GM19397 (cell line): Measurements from ENCODE around the gene MUC6.

Source experiments
- ATAC-seq: cut with Tn5 transposase; IDR thresholded peaks from one replicate; pipeline ENCODE4 v1.9.1; 2021; ENCODE audit warnings: mild to moderate bottlenecking, moderate library complexity; ENCODE audit not compliant: unreplicated experiment

The MUC6 gene

DNA sequence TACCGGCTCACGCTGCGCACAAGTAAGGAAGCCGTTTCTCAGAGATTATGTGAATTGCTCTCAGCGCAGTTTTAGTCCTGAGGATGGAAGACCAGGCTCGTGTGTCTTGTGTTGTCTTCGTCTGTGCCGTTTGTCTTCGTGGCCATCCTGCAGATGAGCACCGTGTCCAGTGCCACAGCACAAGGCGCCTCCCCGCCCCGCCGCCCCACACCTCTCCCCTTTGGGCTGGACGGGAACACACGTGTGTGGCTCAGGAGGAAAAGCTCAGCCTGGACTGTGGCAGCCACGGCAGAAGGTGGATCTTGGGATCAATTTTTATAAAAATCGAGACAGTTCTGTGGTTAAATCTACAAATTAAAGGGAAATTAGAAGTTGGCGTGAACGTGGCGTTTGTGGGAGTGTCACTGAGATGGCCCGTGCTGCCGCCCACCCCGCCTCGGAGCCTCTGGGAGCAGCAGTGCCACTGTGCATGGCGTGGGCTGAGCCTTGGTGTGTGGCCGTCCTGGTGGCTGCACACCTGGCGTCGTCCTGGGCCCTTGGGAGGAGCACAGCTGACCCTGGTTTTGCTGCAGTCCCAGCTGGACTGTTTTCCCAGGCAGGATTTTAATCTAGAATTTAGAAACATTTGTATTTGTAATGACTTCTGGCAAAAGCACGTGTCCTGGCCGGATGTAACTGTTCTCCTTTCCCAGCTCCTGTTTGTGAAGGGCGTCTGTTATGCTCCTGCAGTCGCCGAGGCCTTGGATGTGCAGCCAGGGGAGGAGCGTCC, 25.8 kb downstream of the MUC6 start:
- ATAC-seq: no peak

DNA sequence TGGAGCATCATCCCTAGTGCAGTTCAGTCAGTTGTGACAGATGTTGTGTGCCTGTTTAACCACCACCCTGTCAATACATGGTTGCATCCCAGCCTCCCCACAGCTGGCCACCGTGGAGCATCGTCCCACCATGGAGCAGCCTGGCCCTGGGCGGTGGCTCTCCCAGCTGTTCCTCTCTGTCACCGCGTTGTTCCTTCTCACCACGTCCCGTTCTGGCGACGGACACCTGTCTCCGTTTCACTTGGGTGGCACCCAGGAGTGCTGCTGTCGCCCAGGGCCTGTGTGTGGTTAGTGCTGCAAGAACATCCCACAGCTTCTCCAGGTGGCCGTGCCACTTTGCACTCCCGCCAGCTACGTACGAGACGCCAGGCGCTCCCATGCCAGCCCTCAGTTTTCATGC, 26.5 kb downstream of the MUC6 start:
- ATAC-seq: no peak

DNA sequence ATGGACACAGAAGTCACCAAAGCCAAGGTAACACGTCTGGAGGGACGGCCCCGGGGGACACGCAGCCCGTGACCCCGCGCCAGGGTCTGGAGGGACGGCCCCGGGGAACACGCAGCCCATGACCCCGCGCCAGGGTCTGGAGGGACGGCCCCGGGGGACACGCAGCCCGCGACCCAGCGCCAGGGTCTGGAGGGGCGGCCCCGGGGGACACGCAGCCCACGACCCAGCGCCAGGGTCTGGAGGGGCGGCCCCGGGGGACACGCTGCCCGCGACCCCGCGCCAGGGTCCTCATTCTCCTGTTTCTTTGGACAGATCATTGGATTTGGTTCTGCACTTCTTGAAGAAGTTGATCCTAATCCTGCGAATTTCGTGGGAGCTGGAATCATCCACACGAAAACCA, 27.1 kb downstream of the MUC6 start:
- ATAC-seq: no peak

DNA sequence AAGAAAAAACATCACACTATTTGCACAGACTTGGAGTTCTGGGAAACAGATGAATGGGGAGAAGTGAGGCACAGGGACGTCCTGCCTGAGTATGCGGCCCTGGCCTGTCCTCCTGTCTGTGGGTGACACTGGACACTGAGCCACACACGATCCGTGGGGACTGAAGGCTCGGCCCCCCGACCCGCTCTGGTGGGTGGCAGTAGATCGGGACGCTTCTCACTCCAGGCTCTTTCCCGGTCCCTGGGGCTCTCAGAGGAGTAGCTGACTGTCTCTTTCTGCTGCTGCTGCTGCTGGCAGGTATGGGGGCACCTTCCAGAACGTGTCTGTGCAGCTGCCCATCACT, 27.7 kb downstream of the MUC6 start:
- ATAC-seq: no peak

DNA sequence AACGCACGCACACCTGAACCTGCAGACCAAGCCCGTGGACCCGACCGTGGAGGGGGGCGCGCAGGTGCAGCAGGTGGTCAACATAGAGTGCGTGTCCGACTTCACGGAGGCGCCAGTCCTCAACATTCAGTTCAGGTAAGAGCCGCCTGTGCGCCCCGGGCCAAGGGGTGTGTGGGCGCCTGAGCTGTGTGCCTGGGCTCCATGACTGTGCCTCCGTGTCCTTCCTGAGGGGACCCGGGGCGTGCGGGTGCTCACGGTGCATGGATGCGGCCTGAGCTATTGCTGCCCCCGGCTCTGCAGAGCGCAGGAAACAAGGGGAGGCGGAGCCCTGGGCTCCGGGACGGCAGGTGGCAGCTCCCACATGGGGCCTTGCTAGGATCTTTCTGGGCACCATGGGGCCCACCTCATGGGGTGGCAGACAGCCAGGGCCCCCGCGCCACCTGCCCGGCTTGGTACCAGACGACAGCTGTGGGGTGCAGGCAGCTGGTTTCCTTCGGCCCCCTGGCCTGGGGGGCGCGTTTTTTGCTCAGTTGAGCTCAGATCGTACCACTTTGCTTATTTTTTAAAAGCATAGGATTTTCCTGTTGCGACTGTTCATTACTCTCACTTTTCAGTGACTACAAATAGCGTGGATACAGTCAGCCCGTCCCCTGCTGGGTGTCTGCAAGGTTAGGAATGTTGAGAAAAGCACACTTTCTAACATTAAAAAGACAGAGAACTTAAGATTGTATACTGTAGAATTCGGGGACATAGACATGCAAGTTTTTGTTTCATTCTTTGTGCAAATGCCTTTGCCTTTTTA, 28.3 kb downstream of the MUC6 start:
- no peak for ATAC-seq

DNA sequence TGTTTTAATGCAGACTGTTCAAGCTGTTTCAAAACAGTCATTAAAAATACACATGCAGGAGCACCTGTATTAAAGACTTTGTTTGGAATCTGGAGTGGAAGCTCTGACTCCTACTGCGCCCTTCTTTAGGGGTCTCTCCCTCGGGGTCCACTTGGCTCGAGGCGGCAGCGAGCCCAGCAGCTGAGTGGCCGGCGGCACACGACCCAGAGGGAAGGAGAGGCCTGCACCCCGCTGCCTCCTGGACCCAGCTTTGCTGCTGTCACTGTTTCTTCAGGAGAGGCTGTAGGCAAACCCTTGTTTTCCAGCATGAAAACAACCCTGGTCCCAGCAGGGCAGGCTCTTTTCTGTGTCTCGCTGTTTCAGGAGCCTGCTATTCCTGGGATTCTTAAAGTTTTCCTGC, 29.2 kb downstream of the MUC6 start:
- ATAC-seq: no peak

DNA sequence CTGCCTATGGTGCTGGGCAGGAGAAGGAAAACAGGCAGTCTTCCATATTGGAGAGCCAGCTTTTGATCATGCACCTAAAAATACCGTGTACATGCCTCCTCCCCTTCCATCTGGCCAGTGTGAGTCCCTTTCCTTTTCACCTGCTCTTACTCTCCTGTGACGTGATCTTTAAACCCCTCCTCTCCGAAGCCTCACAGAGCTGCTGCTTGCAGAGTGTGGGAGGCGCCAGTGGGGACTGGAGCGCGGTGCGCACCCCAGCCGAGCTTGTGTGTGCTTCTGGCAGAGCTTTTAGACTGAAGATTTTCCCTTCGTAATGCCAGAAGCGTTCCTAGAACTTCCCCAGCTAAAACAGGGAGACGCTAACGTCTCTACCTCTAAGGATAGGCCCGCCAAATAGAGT, 29.8 kb downstream of the MUC6 start:
- ATAC-seq: no peak

DNA sequence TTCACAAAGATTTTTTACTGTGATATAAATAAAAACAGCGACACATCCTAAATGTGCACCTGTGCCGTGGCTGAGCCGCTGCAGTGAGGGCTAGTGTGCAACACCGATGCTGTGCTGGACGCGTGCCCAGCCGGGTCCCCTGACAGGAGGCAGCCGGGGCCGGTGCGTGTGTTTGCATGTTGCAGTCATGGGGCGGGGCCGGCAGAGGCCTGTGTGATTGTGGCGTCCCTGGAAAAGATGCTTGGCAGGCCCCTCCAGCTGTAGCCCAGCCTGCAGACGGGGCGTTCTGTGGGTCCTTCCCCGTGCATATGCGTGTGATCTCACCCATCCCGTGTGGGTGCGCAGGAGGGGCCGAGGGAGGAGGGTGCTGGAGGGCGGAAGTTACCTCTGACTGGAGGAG, 30.6 kb downstream of the MUC6 start:
- no peak for ATAC-seq

DNA sequence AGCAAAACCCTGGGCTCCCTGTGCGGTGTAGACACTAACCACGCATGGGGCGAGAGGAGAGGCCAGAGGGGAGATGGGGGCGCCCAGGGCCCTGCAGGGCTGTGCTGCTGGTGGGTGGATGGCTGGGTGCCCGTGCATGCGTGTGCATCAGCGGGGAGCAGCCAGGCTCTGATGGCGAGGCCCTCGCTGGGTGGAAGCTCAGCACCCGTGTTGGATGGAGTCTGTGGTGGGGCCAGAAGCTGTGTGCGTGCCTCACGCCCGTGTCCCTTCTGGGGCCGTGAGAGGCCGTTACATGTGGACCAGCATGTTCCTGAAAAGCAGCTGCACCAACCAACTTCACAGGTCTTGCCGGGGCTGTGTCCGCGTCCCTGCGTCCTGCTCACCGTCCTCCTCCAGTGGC, 33.4 kb downstream of the MUC6 start:
- ATAC-seq: no peak

DNA sequence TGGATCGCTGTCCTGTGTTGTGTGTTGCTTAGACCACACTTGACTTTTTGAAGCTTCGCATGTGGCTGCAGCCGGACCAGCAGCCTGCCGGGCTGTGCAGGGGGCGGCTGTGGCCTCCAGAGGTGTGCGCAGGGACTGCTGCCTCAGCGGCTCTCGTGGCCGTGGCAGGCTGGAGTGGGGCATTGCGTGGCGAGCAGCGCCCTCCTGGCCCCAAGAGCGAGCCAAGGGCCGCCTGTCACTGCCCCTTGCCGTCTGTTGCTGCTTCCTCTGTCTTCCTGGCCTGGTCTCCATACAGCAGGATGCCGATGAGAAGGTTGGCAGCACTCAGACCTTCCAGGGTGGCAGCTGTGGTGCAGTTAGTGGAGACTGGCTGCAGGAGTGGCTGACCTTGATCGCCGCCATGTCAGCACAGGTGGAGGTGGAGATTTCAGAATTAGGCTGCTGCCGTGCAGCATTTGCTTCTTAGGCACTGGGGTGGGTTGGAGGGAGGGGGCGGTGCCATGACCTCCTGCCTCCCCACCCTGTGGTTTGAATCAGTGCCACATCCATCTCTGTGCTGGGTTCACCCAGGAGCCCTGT, 34.0 kb downstream of the MUC6 start:
- ATAC-seq: no peak

DNA sequence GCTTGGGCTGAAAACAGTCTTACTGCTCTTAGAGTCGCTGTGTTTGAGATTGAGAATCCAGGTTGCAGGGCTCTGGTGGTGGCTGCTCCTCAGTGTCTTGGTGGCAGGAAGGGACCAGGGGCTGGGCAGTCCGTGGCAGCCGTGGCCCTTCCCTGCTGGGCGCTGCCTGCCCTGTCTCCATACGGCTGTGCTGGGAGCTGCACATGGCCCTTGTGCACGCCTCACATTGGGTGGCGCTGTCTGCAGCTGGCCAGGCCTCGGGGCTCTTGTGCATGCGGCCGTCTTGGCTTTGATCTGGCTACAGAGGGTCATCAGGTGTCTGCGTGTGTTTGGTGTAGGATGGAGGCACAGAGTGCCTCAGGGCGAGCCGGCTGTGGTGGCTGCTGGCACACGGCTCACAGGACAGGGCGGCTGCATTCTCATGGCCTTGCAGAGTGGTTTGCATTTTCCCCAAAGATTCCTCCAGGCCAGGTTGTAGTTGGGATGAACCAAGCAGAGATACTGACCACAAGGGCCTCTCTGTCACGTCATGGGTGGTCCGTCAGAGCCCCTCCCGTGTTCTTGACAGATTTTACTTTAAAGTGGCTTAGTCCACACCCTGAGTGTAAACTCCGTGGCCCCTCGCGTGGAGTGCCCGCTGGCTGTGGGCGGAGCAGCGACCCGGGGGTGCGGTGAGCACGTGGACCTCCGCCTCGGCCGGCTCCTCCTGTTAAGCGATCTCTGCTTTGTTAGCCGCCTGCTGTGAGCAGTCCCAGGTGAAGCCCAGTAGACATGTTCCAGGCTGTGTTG, 34.7 kb downstream of the MUC6 start:
- ATAC-seq: no peak

DNA sequence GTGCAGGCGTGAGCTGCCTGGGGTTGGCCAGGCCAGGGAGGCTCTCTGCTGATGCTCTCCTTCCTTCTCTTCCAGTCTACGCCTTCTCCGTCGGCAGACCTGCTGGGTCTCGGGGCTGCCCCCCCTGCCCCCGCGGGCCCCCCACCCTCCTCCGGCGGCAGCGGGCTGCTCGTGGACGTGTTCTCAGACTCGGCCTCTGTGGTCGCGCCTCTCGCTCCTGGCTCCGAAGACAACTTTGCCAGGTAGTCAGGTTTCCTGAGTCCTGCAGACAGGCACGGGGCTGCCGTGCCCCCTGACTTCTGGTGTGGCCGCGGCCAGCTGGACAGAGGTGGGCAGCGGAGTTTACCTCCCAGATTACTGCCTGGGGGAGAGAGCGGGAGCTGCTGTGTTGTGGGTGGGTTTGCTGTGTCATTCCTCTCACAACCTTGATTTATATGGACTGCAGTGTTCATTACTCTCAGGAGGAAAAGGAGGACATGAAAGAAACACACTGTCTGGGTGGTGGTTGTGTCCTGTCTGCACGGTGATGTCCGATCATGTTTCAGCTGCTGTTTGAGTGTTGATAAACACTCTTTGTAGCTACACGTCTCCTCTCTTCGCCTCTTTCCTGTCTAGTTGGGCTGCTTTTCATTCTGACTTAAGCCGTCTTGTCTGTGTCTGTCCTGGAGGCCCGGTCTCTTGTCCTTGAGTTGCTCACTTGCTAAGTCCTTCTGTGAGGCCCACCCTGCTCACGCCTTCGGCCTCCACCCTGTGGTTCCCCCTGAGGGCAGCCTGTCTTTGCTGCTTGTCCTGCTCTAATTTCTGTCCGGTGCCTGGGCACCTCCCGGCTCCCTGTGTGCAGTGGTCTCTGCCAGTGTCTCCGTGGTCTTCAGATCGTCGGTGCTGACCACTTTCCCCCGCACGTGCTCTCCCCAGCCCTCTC, 35.9 kb downstream of the MUC6 start:
- no peak for ATAC-seq

DNA sequence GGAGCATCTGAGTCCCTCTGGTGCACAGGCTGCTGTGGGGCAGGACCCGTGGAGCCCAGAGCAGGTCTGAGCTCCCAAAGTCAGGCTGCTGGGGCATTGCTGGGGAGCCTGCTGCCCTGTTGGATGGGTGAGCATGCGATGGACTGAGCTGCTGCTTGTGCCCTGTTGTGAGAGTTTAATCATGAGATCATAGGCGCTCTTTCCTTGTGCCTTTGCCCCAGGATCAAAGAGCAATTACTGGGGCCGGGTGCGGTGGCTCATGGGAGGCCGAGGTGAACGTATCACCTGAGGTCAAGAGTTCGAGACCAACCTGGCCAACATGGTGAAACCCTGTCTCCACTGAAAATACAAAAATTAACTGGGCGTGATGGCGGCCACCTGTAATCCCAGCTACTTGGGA, 37.5 kb downstream of the MUC6 start:
- no peak for ATAC-seq

DNA sequence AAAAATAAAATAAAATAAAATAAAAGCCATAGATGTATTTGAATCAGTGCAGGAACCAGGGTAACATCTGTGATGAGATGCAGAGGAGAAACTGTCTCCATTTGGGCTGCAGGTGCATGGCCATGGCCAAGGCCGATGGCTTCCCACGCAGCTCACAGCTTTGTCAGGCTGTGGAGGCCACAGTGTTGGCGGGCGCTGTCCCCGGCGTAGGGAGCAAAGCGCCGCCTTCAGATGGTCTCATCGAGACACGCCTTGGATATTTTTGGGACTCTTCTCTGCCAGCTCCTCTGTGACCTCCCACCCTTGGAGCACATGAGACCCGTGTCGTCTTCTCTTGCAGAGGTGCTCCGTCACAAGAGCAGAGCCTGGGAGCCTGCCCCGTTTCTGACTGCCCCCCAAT, 38.6 kb downstream of the MUC6 start:
- no peak for ATAC-seq

DNA sequence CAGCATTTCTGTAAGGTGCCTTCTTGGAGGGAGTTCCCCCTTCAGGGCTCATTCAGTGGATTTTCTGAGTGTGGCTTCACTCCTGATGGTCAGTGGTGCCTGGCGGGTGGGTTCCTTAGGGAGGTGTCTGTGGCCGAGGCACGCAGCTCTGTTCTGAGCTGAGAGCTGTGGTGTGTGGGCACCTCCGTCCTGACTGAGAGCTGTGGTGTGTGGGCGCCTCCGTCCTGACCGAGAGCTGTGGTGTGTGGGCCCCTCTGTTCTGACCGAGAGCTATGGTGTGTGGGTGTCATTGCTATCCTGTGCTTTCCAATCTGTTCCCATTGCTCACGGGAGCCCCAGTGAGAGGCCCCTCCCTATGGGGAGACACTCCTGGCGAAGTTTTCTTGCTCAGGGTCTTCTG, 39.8 kb downstream of the MUC6 start:
- ATAC-seq: no peak

DNA sequence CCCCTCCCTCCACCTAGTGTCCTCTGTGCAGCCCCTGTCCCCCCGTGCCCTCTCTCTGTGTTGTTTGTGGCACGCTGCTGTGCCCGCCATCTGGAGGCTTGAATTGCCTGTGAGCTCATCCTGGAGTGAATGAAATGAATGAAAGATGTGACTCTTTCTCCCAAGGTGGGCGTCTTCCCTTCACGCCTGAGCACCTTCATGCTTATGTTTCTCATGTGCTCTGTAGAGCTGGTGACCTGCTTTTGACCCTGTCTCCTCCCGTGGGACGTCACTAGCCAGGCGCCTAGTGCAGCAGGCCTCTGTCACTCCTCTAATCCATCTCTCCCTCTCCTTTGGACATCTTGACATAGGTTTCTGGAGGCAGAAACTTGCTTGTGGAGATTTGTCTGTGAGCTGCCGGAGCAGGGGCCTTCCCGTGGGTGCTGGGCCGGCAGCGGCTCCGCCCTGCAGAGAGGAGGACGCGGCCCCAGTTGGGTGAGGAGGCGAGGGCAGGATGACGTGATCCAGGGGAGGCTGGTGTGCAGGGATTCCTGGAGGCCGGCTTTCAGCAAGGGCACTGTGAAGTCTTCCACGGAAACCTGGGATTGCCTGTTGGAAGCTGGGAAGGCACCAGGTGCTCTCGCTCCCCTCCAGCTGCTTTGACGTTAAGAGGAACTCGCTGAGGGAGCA, 40.6 kb downstream of the MUC6 start:
- peak; percentile 52 for ATAC-seq

DNA sequence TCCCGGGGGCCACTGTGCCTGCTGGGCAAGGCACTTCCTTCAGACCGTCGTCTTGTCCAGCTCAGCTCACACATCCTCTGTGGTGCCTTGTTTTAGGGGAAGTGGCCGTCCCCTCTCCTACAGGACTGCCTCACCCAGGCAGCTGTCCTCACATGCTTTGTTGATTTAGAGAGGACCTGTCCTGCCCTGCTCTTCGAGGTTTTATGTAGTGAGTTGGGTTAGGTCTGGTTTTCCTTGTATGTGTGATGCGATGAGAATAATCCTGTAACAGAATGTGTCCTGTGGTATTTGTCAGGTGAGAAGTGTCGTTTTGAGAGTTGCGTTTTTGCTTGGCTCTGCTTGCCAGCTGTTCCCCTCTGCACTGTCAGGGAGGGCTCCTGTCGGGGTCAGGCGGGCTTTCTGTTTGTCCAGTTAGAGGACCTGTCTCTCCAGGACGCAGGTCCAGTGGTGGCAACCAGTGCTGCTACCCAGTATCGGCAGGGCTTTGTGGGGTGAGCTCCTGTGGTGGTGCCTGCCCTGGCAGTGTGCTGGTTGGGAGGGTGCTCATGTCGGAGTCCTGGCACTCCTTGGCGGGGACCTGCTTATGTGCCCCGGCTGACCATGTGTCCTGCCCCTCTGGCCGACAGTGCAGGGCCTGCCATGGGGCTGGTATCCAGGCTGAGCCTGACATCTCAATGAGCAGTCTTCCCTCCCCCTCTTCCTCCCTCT, 41.3 kb downstream of the MUC6 start:
- ATAC-seq: no peak

DNA sequence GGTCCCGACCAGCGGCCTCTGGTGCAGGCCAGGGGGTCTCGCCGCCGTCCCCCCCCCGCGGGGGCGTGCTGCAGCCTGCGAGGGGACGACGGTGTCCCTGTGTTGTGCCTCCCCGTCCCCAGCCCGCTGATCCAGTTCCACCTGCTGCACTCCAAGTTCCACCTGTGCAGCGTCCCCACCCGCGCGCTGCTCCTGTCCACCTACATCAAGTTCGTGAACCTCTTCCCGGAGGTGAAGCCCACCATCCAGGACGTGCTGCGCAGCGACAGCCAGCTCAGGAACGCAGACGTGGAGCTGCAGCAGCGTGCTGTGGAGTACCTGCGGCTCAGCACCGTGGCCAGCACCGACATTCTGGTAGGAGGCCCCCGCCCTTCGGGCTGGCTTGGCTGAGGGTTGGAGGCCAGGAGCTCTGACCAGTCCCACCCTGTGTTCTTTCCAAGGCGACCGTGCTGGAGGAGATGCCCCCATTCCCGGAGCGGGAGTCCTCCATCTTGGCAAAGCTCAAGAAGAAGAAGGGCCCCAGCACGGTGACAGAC, 42.8 kb downstream of the MUC6 start:
- ATAC-seq: no peak

DNA sequence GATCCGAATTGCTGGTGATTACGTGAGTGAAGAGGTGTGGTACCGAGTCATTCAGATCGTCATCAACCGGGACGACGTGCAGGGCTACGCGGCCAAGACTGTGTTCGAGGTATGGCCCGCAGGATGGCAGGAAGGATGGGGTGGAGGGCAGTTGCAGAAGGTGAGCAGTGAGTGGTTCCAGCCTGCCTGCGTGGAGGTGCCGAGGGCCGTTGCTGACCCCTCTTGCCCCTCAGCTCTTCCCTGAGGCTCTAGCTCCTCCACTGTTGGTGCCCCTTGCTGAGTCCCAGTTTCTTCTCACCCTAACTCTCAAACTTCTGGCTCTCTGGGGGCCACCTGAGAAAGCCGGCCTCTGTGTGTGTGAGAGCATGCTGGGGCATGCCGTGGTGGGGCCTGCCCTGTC, 43.9 kb downstream of the MUC6 start:
- ATAC-seq: no peak
